Osteocyte (in vitro differentiated cells): ENCODE data around the gene RHBDL1. TPM values are rescaled to one million over a fixed set of nuclear protein-coding genes. Genes with fewer than 3 reads are reported as not detected.

Experiments used
- DNase-seq: peaks from one replicate; pipeline ENCODE4 v3.0.0; 2021; ENCODE audit warnings: mixed read lengths; ENCODE audit not compliant: unreplicated experiment; ENCODE audit errors: extremely low spot score
- H3K27ac Mint-ChIP-seq: one replicate; pipeline ENCODE4 v1.8.0; 2021; ENCODE audit warnings: mild to moderate bottlenecking, mixed read lengths; ENCODE audit not compliant: unreplicated experiment
- H3K27me3 Mint-ChIP-seq: one replicate; pipeline ENCODE4 v1.8.0; 2021; ENCODE audit warnings: mixed read lengths; ENCODE audit not compliant: unreplicated experiment
- H3K36me3 Mint-ChIP-seq: one replicate; pipeline ENCODE4 v1.8.0; 2021; ENCODE audit warnings: mixed read lengths; ENCODE audit not compliant: unreplicated experiment
- H3K4me1 Mint-ChIP-seq: one replicate; pipeline ENCODE4 v1.8.0; 2021; ENCODE audit warnings: mixed read lengths; ENCODE audit not compliant: unreplicated experiment
- H3K4me3 Mint-ChIP-seq: one replicate; pipeline ENCODE4 v1.8.0; 2021; ENCODE audit warnings: mild to moderate bottlenecking, moderate library complexity, mixed read lengths; ENCODE audit not compliant: unreplicated experiment
- H3K9me3 Mint-ChIP-seq: one replicate; pipeline ENCODE4 v1.8.0; 2021; ENCODE audit warnings: mixed read lengths; ENCODE audit not compliant: unreplicated experiment
- total RNA-seq: library from RNA; stranded (reverse); gene quantifications from 2 replicates; pipeline ENCODE4 v1.2.1, GENCODE V29; 2021
- TF ChIP-seq, protein P1 (sequence below): fragments of 200-600 bp; sonication (generic); IDR thresholded peaks from 2 replicates; pipeline ENCODE4 v1.5.0; 2021; ENCODE audit warnings: antibody characterized with exemption, mild to moderate bottlenecking, moderate library complexity

RHBDL1 gene
- total RNA-seq, 1 donor from 2014 or later = 5.4 TPM

DNA sequence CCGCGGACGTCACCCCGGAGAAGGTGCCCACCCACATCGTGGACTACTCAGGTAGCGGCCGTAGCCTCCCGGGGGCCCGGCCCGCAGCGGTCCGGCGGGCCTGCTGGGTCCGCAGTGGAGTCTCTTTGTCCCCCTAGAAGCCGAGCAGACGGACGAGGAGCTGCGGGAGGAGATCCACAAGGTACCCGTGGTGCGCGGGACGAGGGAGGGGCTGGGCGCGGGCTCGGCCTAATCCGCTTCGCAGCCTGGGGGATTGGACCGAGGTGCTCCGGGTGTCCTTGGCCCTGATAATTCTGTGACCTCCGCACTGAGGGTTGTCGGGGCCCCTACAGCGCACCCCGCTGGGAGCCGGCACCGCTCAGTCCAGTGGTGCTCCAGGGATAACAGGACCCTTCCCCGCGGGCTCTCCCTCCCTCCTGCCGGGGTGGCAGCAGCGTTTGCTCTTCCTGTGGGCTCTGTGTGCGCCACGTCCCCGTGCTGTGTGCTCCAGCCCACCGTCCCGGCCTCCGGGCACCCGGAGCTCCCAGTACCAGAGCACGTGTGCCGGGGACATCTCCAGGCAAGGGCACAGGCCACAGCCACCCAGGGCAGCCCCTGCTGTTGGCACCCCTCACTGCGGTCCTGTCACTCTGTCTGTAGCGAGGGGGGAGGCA, 6.8 kb upstream of the RHBDL1 start:
- Mint-ChIP-seq H3K27ac (no peak overlapping the region), H3K4me1 (peaks cover 5% of the 10 kb centered on the region), H3K27me3 (no peaks in the 10 kb centered on the region), H3K4me3 (peak overlapping the region; percentile 76), H3K9me3 (no peaks in the 10 kb centered on the region), H3K36me3 (peaks cover 5% of the 10 kb centered on the region)
- TF ChIP-seq, protein P1, sequence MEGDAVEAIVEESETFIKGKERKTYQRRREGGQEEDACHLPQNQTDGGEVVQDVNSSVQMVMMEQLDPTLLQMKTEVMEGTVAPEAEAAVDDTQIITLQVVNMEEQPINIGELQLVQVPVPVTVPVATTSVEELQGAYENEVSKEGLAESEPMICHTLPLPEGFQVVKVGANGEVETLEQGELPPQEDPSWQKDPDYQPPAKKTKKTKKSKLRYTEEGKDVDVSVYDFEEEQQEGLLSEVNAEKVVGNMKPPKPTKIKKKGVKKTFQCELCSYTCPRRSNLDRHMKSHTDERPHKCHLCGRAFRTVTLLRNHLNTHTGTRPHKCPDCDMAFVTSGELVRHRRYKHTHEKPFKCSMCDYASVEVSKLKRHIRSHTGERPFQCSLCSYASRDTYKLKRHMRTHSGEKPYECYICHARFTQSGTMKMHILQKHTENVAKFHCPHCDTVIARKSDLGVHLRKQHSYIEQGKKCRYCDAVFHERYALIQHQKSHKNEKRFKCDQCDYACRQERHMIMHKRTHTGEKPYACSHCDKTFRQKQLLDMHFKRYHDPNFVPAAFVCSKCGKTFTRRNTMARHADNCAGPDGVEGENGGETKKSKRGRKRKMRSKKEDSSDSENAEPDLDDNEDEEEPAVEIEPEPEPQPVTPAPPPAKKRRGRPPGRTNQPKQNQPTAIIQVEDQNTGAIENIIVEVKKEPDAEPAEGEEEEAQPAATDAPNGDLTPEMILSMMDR = no peak
- DNase-seq = no peak

DNA sequence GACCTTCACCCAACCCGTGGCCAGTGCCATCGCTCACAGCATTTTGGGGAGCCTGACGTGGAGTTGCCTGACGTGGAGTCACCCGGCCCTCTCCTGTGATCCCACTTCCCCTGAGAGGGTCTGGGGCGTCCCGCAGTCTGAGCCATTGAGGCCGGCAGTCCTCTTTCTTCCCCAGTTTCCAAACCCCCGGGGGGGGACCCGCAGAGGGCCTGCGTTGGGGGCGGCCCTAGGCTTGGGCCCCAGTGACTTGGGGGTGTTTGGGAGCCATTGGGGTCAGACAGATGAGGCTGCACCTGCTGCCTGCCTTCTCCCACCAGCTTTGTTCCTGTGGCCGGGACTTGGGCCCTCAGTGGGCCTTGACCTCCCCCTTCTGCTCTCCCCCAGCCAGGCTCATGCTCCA, 5.8 kb upstream of the RHBDL1 start:
- Mint-ChIP-seq H3K9me3 (no peaks in the 10 kb centered on the region), H3K27me3 (no peaks in the 10 kb centered on the region), H3K4me3 (peak overlapping the region; percentile 76), H3K27ac (no peak overlapping the region), H3K36me3 (peaks cover 5% of the 10 kb centered on the region), H3K4me1 (peaks cover 6% of the 10 kb centered on the region)
- DNase-seq = no peak
- TF ChIP-seq, protein P1 = no peak

DNA sequence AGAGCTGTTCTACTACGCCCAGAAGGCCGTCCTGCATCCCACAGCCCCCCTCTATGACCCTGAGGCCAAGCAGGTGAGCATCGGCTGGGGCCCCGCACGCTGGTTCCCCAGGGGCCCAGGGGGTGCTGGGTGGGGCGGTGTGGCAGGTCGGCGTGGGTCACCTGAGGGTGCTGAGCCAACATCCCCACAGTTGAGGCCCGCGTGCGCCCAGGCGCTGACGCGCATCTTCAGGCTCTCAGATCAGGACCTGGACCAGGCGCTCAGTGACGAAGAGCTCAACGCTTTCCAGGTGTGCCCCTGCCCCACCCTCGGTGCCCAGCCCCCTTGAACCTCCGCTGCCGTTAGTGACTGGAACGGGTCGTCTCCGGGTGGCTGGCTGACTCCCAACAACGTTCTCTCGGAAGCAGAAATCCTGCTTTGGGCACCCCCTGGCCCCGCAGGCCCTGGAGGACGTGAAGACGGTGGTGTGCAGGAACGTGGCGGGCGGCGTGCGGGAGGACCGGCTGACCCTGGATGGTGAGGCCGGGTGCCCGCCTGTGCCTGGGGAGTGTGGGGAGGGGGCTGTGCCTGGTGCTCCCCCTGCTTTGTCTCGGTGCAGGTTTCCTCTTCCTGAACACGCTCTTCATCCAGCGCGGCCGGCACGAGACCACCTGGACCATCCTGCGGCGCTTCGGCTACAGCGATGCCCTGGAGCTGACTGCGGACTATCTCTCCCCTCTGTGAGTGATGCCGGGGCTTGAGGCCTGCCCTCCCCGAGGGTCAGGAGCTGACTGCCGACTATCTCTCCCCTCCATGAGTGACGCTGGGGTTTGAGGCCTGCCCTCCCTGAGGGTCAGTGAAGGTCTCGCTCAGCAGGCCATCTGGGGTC, 4.8 kb upstream of the RHBDL1 start:
- no peaks in the 10 kb centered on the region for H3K27me3 Mint-ChIP-seq
- H3K9me3 Mint-ChIP-seq = no peaks in the 10 kb centered on the region
- peaks cover 12% of the 10 kb centered on the region for H3K4me1 Mint-ChIP-seq
- DNase-seq = no peak
- peaks cover 5% of the 10 kb centered on the region for H3K36me3 Mint-ChIP-seq
- H3K27ac Mint-ChIP-seq = no peak overlapping the region
- TF ChIP-seq, protein P1 = no peak
- H3K4me3 Mint-ChIP-seq = no peak overlapping the region

DNA sequence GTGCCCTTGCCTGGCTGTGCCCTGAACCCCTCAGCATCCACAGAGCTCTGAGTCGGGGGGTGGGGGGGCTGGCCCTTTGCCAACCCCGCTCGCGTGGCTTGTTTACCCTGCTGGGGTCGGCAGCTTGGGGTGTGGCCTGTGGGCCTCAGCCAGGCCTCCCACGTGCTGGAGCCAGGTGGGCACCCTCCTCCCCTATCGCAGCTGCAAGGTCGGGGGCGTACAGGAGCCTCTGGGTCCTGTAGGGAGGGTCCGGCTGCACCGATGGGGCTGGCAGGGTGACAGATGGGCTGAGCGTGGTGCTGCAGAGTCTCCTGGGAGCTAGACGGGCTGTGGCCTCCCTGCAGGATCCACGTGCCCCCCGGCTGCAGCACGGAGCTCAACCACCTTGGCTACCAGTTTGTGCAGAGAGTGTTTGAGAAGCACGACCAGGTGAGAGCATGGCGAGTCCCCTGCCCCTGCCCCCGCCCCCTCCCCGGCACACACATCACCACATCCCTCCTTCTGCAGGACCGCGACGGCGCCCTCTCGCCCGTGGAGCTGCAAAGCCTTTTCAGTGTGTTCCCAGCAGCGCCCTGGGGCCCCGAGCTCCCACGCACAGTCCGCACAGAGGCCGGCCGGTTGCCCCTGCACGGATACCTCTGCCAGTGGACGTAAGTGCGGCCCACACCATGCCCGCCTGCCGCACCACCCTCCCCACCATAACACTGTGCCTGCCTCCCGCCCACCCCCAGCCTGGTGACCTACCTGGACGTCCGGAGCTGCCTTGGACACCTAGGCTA, 3.9 kb upstream of the RHBDL1 start:
- peaks cover 12% of the 10 kb centered on the region for H3K4me1 Mint-ChIP-seq
- no peak for DNase-seq
- H3K9me3 Mint-ChIP-seq = no peaks in the 10 kb centered on the region
- H3K36me3 Mint-ChIP-seq = peaks cover 5% of the 10 kb centered on the region
- TF ChIP-seq, protein P1 = no peak
- H3K27ac Mint-ChIP-seq = no peak overlapping the region
- H3K4me3 Mint-ChIP-seq = no peak overlapping the region
- H3K27me3 Mint-ChIP-seq = no peaks in the 10 kb centered on the region
